Lower leg skin (tissue), 4 donors: ENCODE data around the gene INHBC. TPM values are rescaled to one million over a fixed set of nuclear protein-coding genes. Genes with fewer than 3 reads are reported as not detected.

Source experiments
- DNase-seq, 2 donors: peaks; one replicate each; pipeline ENCODE4 v3.0.0-alpha.2; 2019; ENCODE audit warnings: low spot score in 2 of 2
- H3K4me3 ChIP-seq: fragments of 200-600 bp; sonication (generic); 2 replicates; pipeline ENCODE4 v1.5.1; 2017; ENCODE audit warnings: mild to moderate bottlenecking, low read depth; ENCODE audit not compliant: poor library complexity, severe bottlenecking
- CTCF ChIP-seq, 3 donors: fragments of 450-650 bp; IDR thresholded peaks; one replicate each; pipeline ENCODE4 v1.5.1; 2016; ENCODE audit warnings: antibody characterized with exemption in 3 of 3, mild to moderate bottlenecking in 3 of 3, moderate library complexity in 2 of 3
- POLR2A ChIP-seq, 2 donors: fragments of 450-650 bp; IDR thresholded peaks; one replicate each; pipeline ENCODE4 v1.6.1; 2016 to 2017; ENCODE audit warnings: antibody characterized with exemption in 2 of 2, mild to moderate bottlenecking in 1 of 2, moderate library complexity in 1 of 2
- WGBS, 2 donors: methylation state at CpG; one replicate each; pipeline ENCODE4 v1.1.5; 2018; 5-methylcytosine and 5-hydroxymethylcytosine counted together
- intact Hi-C: fragments of 100-400 bp; cut with DNase I; formaldehyde crosslinking; loops from one replicate; pipeline ENCODE4 v1.15.0; 2023; ENCODE audit warnings: low total_unique reads
- total RNA-seq, 4 donors: library from RNA; depleted of rRNA; stranded (reverse); fragments of >200 nt; gene quantifications; one replicate each; pipeline ENCODE4 v1.1.0, GENCODE V29; 2016

Gene INHBC
- total RNA-seq, 4 donors from 2014 or later: not detected

- TF ChIP-seq POLR2A (IDR thresholded peaks at IDR 0.05) (no peak), CTCF (IDR thresholded peaks at IDR 0.05) (no peak)
- WGBS, 2 donors: 26 to 28% methylated on average over 3 of the region's 3 CpGs
- intact Hi-C loops: no loop called here
- H3K4me3 ChIP-seq: no peak overlapping the region
- DNase-seq: no peak
Observed at GRCh38 chr12:57458665-57459054, 24.1 kb downstream of the INHBC start.

GRCh38 chr12:57459055-57459749 lies 24.6 kb downstream of the INHBC start:
- H3K4me3 ChIP-seq: peak overlapping the region; percentile 38
- WGBS, 2 donors: 0 to 1% methylated on average over 24 of the region's 24 CpGs
- TF ChIP-seq POLR2A (IDR thresholded peaks at IDR 0.05) (no peak), CTCF (IDR thresholded peaks at IDR 0.05) (peak in 1 of 3 donors; percentile 98)
- intact Hi-C loops: no loop called here
- DNase-seq: peak; percentile 92 to 98

GRCh38 chr12:57459750-57460467 lies 25.3 kb downstream of the INHBC start, which contains the start of gene GLI1:
Gene GLI1, plus strand, starts transcription at chr12:57459785. Its CDS starts 3,907 bp downstream, at chr12:57463692.
- 0 to 1% methylated on average over 20 to 33 of the region's 36 CpGs for WGBS, 2 donors
- DNase-seq: no peak
- TF ChIP-seq CTCF (IDR thresholded peaks at IDR 0.05): no peak
- TF ChIP-seq POLR2A (IDR thresholded peaks at IDR 0.05): no peak
- peak within 1 kb of the TSS; percentile 38 for H3K4me3 ChIP-seq
- intact Hi-C loops: loop anchor here (10.0 kb wide), 1 partner anchor 165 kb away; no protein-coding TSS in a partner anchor

GRCh38 chr12:57460468-57460784 lies 25.8 kb downstream of the INHBC start:
- TF ChIP-seq CTCF (IDR thresholded peaks at IDR 0.05) (no peak), POLR2A (IDR thresholded peaks at IDR 0.05) (no peak)
- no peak for DNase-seq
- no peak overlapping the region for H3K4me3 ChIP-seq
- WGBS, 2 donors: 1 to 6% methylated on average over 5 to 6 of the region's 6 CpGs
- intact Hi-C loops: loop anchor here (10.0 kb wide), 1 partner anchor 164 kb away; no protein-coding TSS in a partner anchor

- intact Hi-C loops: loop anchor here (10.0 kb wide), 1 partner anchor 164 kb away; no protein-coding TSS in a partner anchor
- no peak for TF ChIP-seq CTCF (IDR thresholded peaks at IDR 0.05)
- no peak for TF ChIP-seq POLR2A (IDR thresholded peaks at IDR 0.05)
- WGBS, 2 donors: 0 to 2% methylated on average over 13 to 19 of the region's 19 CpGs
- no peak overlapping the region for H3K4me3 ChIP-seq
- DNase-seq: no peak
Observed at GRCh38 chr12:57460841-57461275, 26.3 kb downstream of the INHBC start.
